Measurements from ENCODE around the gene ABHD12B. TPM values are rescaled to one million over a fixed set of nuclear protein-coding genes. Genes with fewer than 3 reads are reported as not detected.

The ABHD12B gene
- total and polyA plus RNA-seq, 9 of the 15 experiments (the other 6 are each of a cell fraction or from before 2014, with no cell fraction given): not detected

DNA sequence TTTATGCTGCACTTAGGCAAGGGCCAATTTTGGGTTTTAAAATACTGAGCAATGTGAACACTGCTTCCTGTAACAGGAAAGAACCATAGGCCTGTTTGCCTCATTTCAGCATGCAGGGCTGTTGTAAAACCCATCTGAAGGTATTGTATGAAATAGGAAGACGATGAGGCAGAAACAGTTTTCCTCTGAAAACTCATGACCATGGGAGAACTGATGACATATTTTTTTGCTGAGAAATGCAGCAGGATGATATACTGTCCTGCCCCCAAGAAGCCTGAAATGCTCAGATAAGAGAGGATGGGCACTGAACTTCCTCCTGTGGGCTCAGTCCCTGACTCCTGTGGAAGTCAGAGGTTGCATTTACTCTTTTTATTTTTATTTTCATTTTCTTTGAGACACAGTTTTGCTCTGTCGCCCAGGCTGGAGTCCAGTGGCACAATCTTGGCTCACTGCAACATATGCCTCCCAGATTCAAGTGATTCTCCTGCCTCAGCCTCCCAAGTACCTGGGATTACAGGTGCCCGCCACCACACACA is 55.1 kb downstream of the ABHD12B start (continued):
- TF ChIP-seq C11orf30 (IDR thresholded peaks at IDR 0.05; ENCODE audit: low read depth) (0 out of 2 replicates have a peak, but pooled peaks have one; percentile 23), BACH1 (tag; IDR thresholded peaks at IDR 0.05) (peak; percentile 57; the same call in 1 of the 2 replicates), NR1H2 (CRISPR knock-in tag; IDR thresholded peaks at IDR 0.05) (no peak), PCBP2 (IDR thresholded peaks at IDR 0.05; ENCODE audit: low read depth, low read length, poor library complexity, severe bottlenecking) (no peak), GATAD2B (IDR thresholded peaks at IDR 0.05; ENCODE audit: borderline replicate concordance) (no peak)

DNA sequence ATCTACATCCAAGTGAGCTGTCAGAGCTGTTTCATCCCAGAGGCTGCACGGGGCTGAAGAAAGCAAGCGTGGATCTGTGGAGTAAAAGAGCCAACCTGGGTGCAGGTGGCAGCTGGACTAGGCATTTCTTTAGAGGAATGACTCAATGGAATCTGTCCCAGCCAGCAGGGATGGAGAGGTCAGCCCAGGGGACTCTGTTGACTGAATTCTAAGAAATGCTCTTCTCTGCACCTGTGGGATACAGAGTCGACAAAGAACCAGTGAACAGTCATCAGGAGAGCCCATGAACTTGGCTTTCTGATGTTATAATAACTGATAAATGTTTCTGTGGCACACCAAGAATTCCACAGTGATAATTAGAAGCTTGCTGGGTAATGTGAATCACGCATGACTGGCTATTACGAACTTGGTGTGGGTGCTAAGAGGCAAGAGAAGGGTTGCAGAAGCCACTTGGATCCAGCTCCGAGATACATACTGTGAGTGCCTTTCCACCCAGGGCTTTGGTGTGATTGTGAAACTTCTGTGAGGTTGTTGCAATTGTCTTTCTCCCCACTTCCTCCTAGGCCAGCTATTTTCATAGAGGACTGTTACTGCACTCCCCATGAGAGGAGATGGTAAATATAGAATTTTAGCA is 56.3 kb downstream of the ABHD12B start:
- H3K4me1 ChIP-seq (replicated peaks in 1 of 2; ENCODE audit: control insufficient read depth in 2 of 2, insufficient read depth in 2 of 2, low read length in 2 of 2): peaks cover 7 to 34% of the 10 kb centered on the region in 2 experiments; a peak in 4 of 5 replicates
- intact Hi-C loops (cut with micrococcal nuclease) (no loop called here), in situ Hi-C loops (cut with MboI) (no loop called here)
- H3K79me2 ChIP-seq (ENCODE audit: control insufficient read depth, insufficient read depth, low read length): no peaks in the 10 kb centered on the region
- H3K27ac ChIP-seq (ENCODE audit: extremely low read depth, low read depth, low read length): peak overlapping the region; percentile 85; the same call in 2 of the 3 replicates
- CTCF ChIA-PET (ENCODE audit: low intra/inter-chr PET ratio): no interaction called here
- 42% methylated on average over 6 of the region's 6 CpGs for WGBS (ENCODE audit: insufficient coverage, low coverage, missing lambda C conversion rate)
- no peak for DNase-seq (ENCODE audit: extremely low read depth in 1 of 4, low spot score in 3 of 4)
- H4K20me1 ChIP-seq (replicated peaks; ENCODE audit: control insufficient read depth, insufficient read depth, low read length): no peaks in the 10 kb centered on the region
- no peaks in the 10 kb centered on the region for H3K27me3 ChIP-seq (ENCODE audit: control insufficient read depth in 2 of 2, insufficient read depth in 2 of 2, low read length in 2 of 2)
- POLR2A ChIA-PET: interaction anchor here (0.6 to 1.2 kb wide), 4 partner anchors 14 to 326 kb away, joined by 3 to 4 read pairs (median 4); no protein-coding TSS in a partner anchor
- H3K9me1 ChIP-seq (ENCODE audit: control insufficient read depth, insufficient read depth, low read length): peaks cover 3% of the 10 kb centered on the region
- no peaks in the 10 kb centered on the region for H3K9me3 ChIP-seq (replicated peaks; ENCODE audit: control insufficient read depth, insufficient read depth, low read depth, low read length)
- no peak overlapping the region for H3K9ac ChIP-seq (ENCODE audit: insufficient read depth in 1 of 2, low read depth in 2 of 2, low read length in 2 of 2)
- no TSS peak for BruUV-seq (replicated peaks)
- peaks cover 28% of the 10 kb centered on the region; the same call in 2 of the 3 replicates for H3K36me3 ChIP-seq (ENCODE audit: control insufficient read depth, insufficient read depth, low read length)
- no peak overlapping the region for H3K4me3 ChIP-seq
- peak; percentile 53 for ATAC-seq
- FAIRE-seq: peak; percentile 75
- H3K4me2 ChIP-seq (ENCODE audit: insufficient read depth, low read length): peak overlapping the region; percentile 15; the same call in 1 of the 2 replicates
- H2AFZ ChIP-seq (ENCODE audit: low read depth, low read length): peak overlapping the region; percentile 14; the same call in 1 of the 2 replicates
- TF ChIP-seq, protein P1, sequence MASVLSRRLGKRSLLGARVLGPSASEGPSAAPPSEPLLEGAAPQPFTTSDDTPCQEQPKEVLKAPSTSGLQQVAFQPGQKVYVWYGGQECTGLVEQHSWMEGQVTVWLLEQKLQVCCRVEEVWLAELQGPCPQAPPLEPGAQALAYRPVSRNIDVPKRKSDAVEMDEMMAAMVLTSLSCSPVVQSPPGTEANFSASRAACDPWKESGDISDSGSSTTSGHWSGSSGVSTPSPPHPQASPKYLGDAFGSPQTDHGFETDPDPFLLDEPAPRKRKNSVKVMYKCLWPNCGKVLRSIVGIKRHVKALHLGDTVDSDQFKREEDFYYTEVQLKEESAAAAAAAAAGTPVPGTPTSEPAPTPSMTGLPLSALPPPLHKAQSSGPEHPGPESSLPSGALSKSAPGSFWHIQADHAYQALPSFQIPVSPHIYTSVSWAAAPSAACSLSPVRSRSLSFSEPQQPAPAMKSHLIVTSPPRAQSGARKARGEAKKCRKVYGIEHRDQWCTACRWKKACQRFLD (CRISPR knock-in tag; IDR thresholded peaks at IDR 0.05): peak; percentile 56; the same call in 1 of the 2 replicates
- TF ChIP-seq SAP30 (IDR thresholded peaks at IDR 0.05; ENCODE audit: borderline replicate concordance, insufficient read depth, low read depth, low read length, poor library complexity, severe bottlenecking): no peak
- peak; percentile 35; the same call in 1 of the 2 replicates for TF ChIP-seq SOX6 (IDR thresholded peaks at IDR 0.05)
- TF ChIP-seq, protein P2, sequence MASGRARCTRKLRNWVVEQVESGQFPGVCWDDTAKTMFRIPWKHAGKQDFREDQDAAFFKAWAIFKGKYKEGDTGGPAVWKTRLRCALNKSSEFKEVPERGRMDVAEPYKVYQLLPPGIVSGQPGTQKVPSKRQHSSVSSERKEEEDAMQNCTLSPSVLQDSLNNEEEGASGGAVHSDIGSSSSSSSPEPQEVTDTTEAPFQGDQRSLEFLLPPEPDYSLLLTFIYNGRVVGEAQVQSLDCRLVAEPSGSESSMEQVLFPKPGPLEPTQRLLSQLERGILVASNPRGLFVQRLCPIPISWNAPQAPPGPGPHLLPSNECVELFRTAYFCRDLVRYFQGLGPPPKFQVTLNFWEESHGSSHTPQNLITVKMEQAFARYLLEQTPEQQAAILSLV (tag; IDR thresholded peaks at IDR 0.05): no peak
- TF ChIP-seq SPI1 (IDR thresholded peaks at IDR 0.05; ENCODE audit: borderline replicate concordance, low read depth, low read length): peak; percentile 67; the same call in 1 of the 2 replicates
- TF ChIP-seq CEBPB (tag; IDR thresholded peaks at IDR 0.05): peak; percentile 98
- no peak for TF ChIP-seq RFX7 (CRISPR knock-in tag; IDR thresholded peaks at IDR 0.05)
- TF ChIP-seq CBFA2T3 (IDR thresholded peaks at IDR 0.05): no peak; the same call in 1 of the 2 replicates
- TF ChIP-seq SMAD4 (CRISPR knock-in tag; conservative IDR thresholded peaks at IDR 0.05): 0 out of 2 replicates have a peak, but pooled peaks have one; percentile 22
- TF ChIP-seq, protein P3, sequence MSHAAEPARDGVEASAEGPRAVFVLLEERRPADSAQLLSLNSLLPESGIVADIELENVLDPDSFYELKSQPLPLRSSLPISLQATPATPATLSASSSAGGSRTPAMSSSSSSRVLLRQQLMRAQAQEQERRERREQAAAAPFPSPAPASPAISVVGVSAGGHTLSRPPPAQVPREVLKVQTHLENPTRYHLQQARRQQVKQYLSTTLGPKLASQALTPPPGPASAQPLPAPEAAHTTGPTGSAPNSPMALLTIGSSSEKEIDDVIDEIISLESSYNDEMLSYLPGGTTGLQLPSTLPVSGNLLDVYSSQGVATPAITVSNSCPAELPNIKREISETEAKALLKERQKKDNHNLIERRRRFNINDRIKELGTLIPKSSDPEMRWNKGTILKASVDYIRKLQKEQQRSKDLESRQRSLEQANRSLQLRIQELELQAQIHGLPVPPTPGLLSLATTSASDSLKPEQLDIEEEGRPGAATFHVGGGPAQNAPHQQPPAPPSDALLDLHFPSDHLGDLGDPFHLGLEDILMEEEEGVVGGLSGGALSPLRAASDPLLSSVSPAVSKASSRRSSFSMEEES (CRISPR knock-in tag; IDR thresholded peaks at IDR 0.05): no peak
- 0 out of 2 replicates have a peak, but pooled peaks have one; percentile 42 for TF ChIP-seq ZNF766 (CRISPR knock-in tag; conservative IDR thresholded peaks at IDR 0.05)
